HCT116 (cell line): ENCODE data around the gene CHRNA4.

Experiments
- ATF3 ChIP-seq: IDR thresholded peaks from 2 replicates; pipeline ENCODE4 v1.6.1; 2012
- CTCF ChIP-seq, 3 experiments: fragments of 200-600 bp in 1 of 3; sonication (generic) in 1 of 3; IDR thresholded peaks in 2 of 3; conservative IDR thresholded peaks in 1 of 3; 2 replicates each; pipeline ENCODE4 v1.5.1; 2012 to 2017; ENCODE audit warnings: low read depth in 2 of 3, low read length in 2 of 3, antibody characterized with exemption in 1 of 3, borderline replicate concordance in 1 of 3, control low read depth in 1 of 3, mild to moderate bottlenecking in 1 of 3, mixed read lengths in 1 of 3, mixed run types in 1 of 3, moderate library complexity in 1 of 3; ENCODE audit not compliant: insufficient read depth in 1 of 3
- ELF1 ChIP-seq: IDR thresholded peaks from 2 replicates; pipeline ENCODE4 v1.6.1; 2012; ENCODE audit warnings: low read depth, borderline replicate concordance
- EZH2 ChIP-seq: fragments of 200-600 bp; sonication (generic); IDR thresholded peaks from 2 replicates; pipeline ENCODE4 v1.6.1; 2017; ENCODE audit warnings: antibody characterized with exemption, mixed run types
- MAX ChIP-seq: IDR thresholded peaks from 2 replicates; pipeline ENCODE4 v1.6.1; 2012
- POLR2A ChIP-seq: IDR thresholded peaks from 2 replicates; pipeline ENCODE4 v1.7.0; 2011; ENCODE audit warnings: borderline replicate concordance; ENCODE audit not compliant: insufficient read depth, insufficient read length; ENCODE audit errors: extremely low read depth
- POLR2AphosphoS5 ChIP-seq: IDR thresholded peaks from 2 replicates; pipeline ENCODE4 v1.6.1; 2011; ENCODE audit warnings: mild to moderate bottlenecking, low read depth, low read length, moderate library complexity
- YY1 ChIP-seq: IDR thresholded peaks from 2 replicates; pipeline ENCODE4 v1.6.1; 2011; ENCODE audit warnings: low read length, low read depth, moderate library complexity, mild to moderate bottlenecking; ENCODE audit not compliant: insufficient replicate concordance; ENCODE audit errors: extremely low read depth
- ZNF274 ChIP-seq: fragments of 200-500 bp; sonication (Bioruptor generic); IDR thresholded peaks from 2 replicates; pipeline ENCODE4 v1.6.1; 2014; ENCODE audit warnings: mild to moderate bottlenecking, low read depth, low read length, inconsistent platforms

- no peak for TF ChIP-seq CTCF (IDR thresholded peaks at IDR 0.05 in 2 of 3, conservative IDR thresholded peaks at IDR 0.05 in 1 of 3; ENCODE audit: borderline replicate concordance in 1 of 3, insufficient read depth in 1 of 3, low read depth in 2 of 3, low read length in 2 of 3)
- no peak for TF ChIP-seq ZNF274
- TF ChIP-seq MAX = no peak
- no peak for TF ChIP-seq EZH2
- no peak for TF ChIP-seq ELF1
- no peak for TF ChIP-seq POLR2AphosphoS5
- TF ChIP-seq YY1 = no peak
- no peak for TF ChIP-seq POLR2A
- no peak for TF ChIP-seq ATF3
Measured at GRCh38 chr20:63408684-63409046, 47.5 kb upstream of the CHRNA4 start.
